Measurements from ENCODE around the gene SLC2A11.
"Not testable (repeated sequence)": the region's sequence is repeated elsewhere in the genome, so short reads cannot be mapped to it uniquely, and the experiment has no call there.

SLC2A11 gene

GRCh38 chr22:23892130-23892529 lies 34.5 kb downstream of the SLC2A11 start:
- DNase-seq = no peak

GRCh38 chr22:23892706-23893105 lies 35.0 kb downstream of the SLC2A11 start:
- DNase-seq = no peak

- no peak for DNase-seq
Measured at GRCh38 chr22:23893121-23893944, 35.7 kb downstream of the SLC2A11 start.

GRCh38 chr22:23893945-23894709 lies 36.5 kb downstream of the SLC2A11 start, which contains the start of gene MIF:
Gene MIF (plus strand): TSS chr22:23894383. CDS start chr22:23894475, 92 bp downstream.
- DNase-seq = peak; percentile 99

GRCh38 chr22:23894710-23895598 lies 37.3 kb downstream of the SLC2A11 start:
- peak; percentile 84 for DNase-seq

GRCh38 chr22:23895599-23896144 lies 38.0 kb downstream of the SLC2A11 start:
- no peak for DNase-seq

- no peak for DNase-seq
Measured at GRCh38 chr22:23896166-23896522, 38.5 kb downstream of the SLC2A11 start.

GRCh38 chr22:23896523-23897186 lies 39.0 kb downstream of the SLC2A11 start:
- DNase-seq = no peak

- DNase-seq = no peak
Measured at GRCh38 chr22:23897320-23897719, 39.6 kb downstream of the SLC2A11 start.

GRCh38 chr22:23898006-23898974 lies 40.6 kb downstream of the SLC2A11 start:
- no peak for DNase-seq

GRCh38 chr22:23899042-23899745 lies 41.5 kb downstream of the SLC2A11 start:
- no peak for DNase-seq

- not testable (repeated sequence) for DNase-seq
Measured at GRCh38 chr22:23900227-23900626, 42.6 kb downstream of the SLC2A11 start.

GRCh38 chr22:23901600-23901999 lies 43.9 kb downstream of the SLC2A11 start:
- no peak for DNase-seq

- no peak for DNase-seq
Measured at GRCh38 chr22:23903328-23903971, 45.8 kb downstream of the SLC2A11 start.

- no peak for DNase-seq
Measured at GRCh38 chr22:23904573-23905254, 47.0 kb downstream of the SLC2A11 start.

- no peak for DNase-seq
Measured at GRCh38 chr22:23906641-23907040, 49.0 kb downstream of the SLC2A11 start.

GRCh38 chr22:23907423-23907822 lies 49.7 kb downstream of the SLC2A11 start:
- DNase-seq = not testable (repeated sequence)

- no peak for DNase-seq
Measured at GRCh38 chr22:23908587-23909205, 51.0 kb downstream of the SLC2A11 start.
